H9 (cell line): Measurements from ENCODE around the gene COX5B. TPM values are rescaled to one million over a fixed set of nuclear protein-coding genes. Genes with fewer than 3 reads are reported as not detected.
A peak's percentile ranks its signal among the peaks of the same experiment; 100 is the strongest.

Source experiments
- DNase-seq: peaks from one replicate; pipeline ENCODE4 v3.0.0-alpha.2; 2017
- H2AFZ ChIP-seq: one replicate; pipeline ENCODE4 v1.6.1; 2013; ENCODE audit warnings: mild to moderate bottlenecking, low read length, control low read depth, moderate library complexity
- H2AK5ac ChIP-seq: 2 replicates; pipeline ENCODE4 v1.6.1; 2013; ENCODE audit warnings: low read length, control low read depth, mixed read lengths; ENCODE audit not compliant: insufficient read length
- H2BK120ac ChIP-seq: one replicate; pipeline ENCODE4 v1.6.1; 2013; ENCODE audit warnings: low read depth, mild to moderate bottlenecking, low read length, control low read depth, inconsistent platforms; ENCODE audit not compliant: poor library complexity, severe bottlenecking
- H2BK12ac ChIP-seq: 2 replicates; pipeline ENCODE4 v1.6.1; 2013; ENCODE audit warnings: low read length, control low read depth, mixed read lengths, low read depth; ENCODE audit not compliant: insufficient read length
- H2BK15ac ChIP-seq: 2 replicates; pipeline ENCODE4 v1.6.1; 2013; ENCODE audit warnings: low read depth, low read length, control low read depth
- H2BK20ac ChIP-seq: one replicate; pipeline ENCODE4 v1.6.1; 2013; ENCODE audit warnings: low read depth, mild to moderate bottlenecking, low read length, control low read depth, inconsistent platforms; ENCODE audit not compliant: poor library complexity, severe bottlenecking
- H2BK5ac ChIP-seq: 2 replicates; pipeline ENCODE4 v1.6.1; 2013; ENCODE audit warnings: low read length, control low read depth, mixed read lengths; ENCODE audit not compliant: insufficient read length
- H3K14ac ChIP-seq: 2 replicates; pipeline ENCODE4 v1.6.1; 2013; ENCODE audit warnings: low read length, control low read depth; ENCODE audit not compliant: insufficient read depth
- H3K18ac ChIP-seq: 2 replicates; pipeline ENCODE4 v1.6.1; 2013; ENCODE audit warnings: low read depth, mild to moderate bottlenecking, mixed read lengths, low read length, control low read depth; ENCODE audit not compliant: insufficient read length
- H3K23ac ChIP-seq: 2 replicates; pipeline ENCODE4 v1.6.1; 2013; ENCODE audit warnings: low read length, control low read depth, mixed read lengths, low read depth; ENCODE audit not compliant: insufficient read length
- H3K23me2 ChIP-seq: 2 replicates; pipeline ENCODE4 v1.6.1; 2013; ENCODE audit warnings: low read depth, mild to moderate bottlenecking, mixed read lengths, low read length, control low read depth; ENCODE audit not compliant: insufficient read length, poor library complexity, severe bottlenecking
- H3K27ac ChIP-seq: 2 replicates; pipeline ENCODE4 v1.5.1; 2013; ENCODE audit warnings: low read length, control low read depth, mixed read lengths, low read depth; ENCODE audit not compliant: insufficient read length
- H3K27me3 ChIP-seq: 2 replicates; pipeline ENCODE4 v1.6.1; 2013; ENCODE audit warnings: low read length, control low read depth, inconsistent platforms; ENCODE audit not compliant: insufficient read depth
- H3K4ac ChIP-seq: 2 replicates; pipeline ENCODE4 v1.6.1; 2013; ENCODE audit warnings: low read depth, mild to moderate bottlenecking, control low read depth, inconsistent platforms, low read length, moderate library complexity
- H3K4me1 ChIP-seq: 2 replicates; pipeline ENCODE4 v1.6.1; 2013; ENCODE audit warnings: low read length, control low read depth, inconsistent platforms; ENCODE audit not compliant: insufficient read depth
- H3K4me2 ChIP-seq: 2 replicates; pipeline ENCODE4 v1.6.1; 2013; ENCODE audit warnings: low read length, control low read depth, mixed read lengths; ENCODE audit not compliant: insufficient read length, insufficient read depth
- H3K56ac ChIP-seq: 2 replicates; pipeline ENCODE4 v1.6.1; 2013; ENCODE audit warnings: low read depth, mild to moderate bottlenecking, mixed read lengths, low read length, control low read depth; ENCODE audit not compliant: insufficient read length
- H3K79me1 ChIP-seq: 2 replicates; pipeline ENCODE4 v1.6.1; 2013; ENCODE audit warnings: low read depth, mild to moderate bottlenecking, moderate library complexity, low read length, control low read depth, inconsistent platforms; ENCODE audit not compliant: insufficient read depth, poor library complexity, severe bottlenecking
- H3K79me2 ChIP-seq: 2 replicates; pipeline ENCODE4 v1.6.1; 2013; ENCODE audit warnings: low read length, control low read depth, inconsistent platforms; ENCODE audit not compliant: insufficient read depth
- H3K9ac ChIP-seq: 2 replicates; pipeline ENCODE4 v1.6.1; 2013; ENCODE audit warnings: low read length, control low read depth, mixed read lengths; ENCODE audit not compliant: insufficient read length; ENCODE audit errors: extremely low read depth
- H3K9me3 ChIP-seq: one replicate; pipeline ENCODE4 v1.6.1; 2013; ENCODE audit warnings: low read depth, low read length, inconsistent platforms; ENCODE audit not compliant: control insufficient read depth
- H3T11ph ChIP-seq: one replicate; pipeline ENCODE4 v1.6.1; 2013; ENCODE audit warnings: mild to moderate bottlenecking, low read length, control low read depth, inconsistent platforms
- H4K20me1 ChIP-seq: one replicate; pipeline ENCODE4 v1.6.1; 2013; ENCODE audit not compliant: control insufficient read depth, insufficient read length, insufficient read depth
- H4K5ac ChIP-seq: 2 replicates; pipeline ENCODE4 v1.6.1; 2013; ENCODE audit warnings: low read depth, mild to moderate bottlenecking, mixed read lengths, low read length, control low read depth; ENCODE audit not compliant: insufficient read length
- H4K8ac ChIP-seq: replicated peaks from 2 replicates; pipeline ENCODE4 v1.6.1; 2013; ENCODE audit warnings: low read length, control low read depth, mixed read lengths, low read depth; ENCODE audit not compliant: insufficient read length
- H4K91ac ChIP-seq: 2 replicates; pipeline ENCODE4 v1.6.1; 2013; ENCODE audit warnings: low read depth, mild to moderate bottlenecking, moderate library complexity, mixed read lengths, low read length, control low read depth; ENCODE audit not compliant: insufficient read length
- H3K27ac Mint-ChIP-seq, 3 experiments: 2 replicates in 2 of 3; 3 replicates in 1 of 3; pipeline ENCODE4 v1.8.0; 2020 to 2021; ENCODE audit warnings: mixed read lengths in 3 of 3, mild to moderate bottlenecking in 1 of 3, moderate library complexity in 1 of 3
- H3K27me3 Mint-ChIP-seq: 2 replicates; pipeline ENCODE4 v1.8.0; 2021; ENCODE audit warnings: low read depth, mild to moderate bottlenecking, moderate library complexity, mixed read lengths
- H3K36me3 Mint-ChIP-seq, 3 experiments: 2 replicates in 2 of 3; 3 replicates in 1 of 3; pipeline ENCODE4 v1.8.0; 2020 to 2021; ENCODE audit warnings: low read depth in 3 of 3, mixed read lengths in 3 of 3; ENCODE audit not compliant: insufficient read depth in 1 of 3
- H3K4me1 Mint-ChIP-seq, 2 experiments: 2 replicates each; pipeline ENCODE4 v1.8.0; 2020; ENCODE audit warnings: mixed read lengths in 2 of 2
- H3K4me3 Mint-ChIP-seq, 2 experiments: 2 replicates in 1 of 2; 3 replicates in 1 of 2; pipeline ENCODE4 v1.8.0; 2020 to 2021; ENCODE audit warnings: mild to moderate bottlenecking in 2 of 2, mixed read lengths in 2 of 2, moderate library complexity in 1 of 2
- H3K9me3 Mint-ChIP-seq, 2 experiments: 2 replicates in 1 of 2; 3 replicates in 1 of 2; pipeline ENCODE4 v1.8.0; 2020; ENCODE audit warnings: mild to moderate bottlenecking in 2 of 2, mixed read lengths in 2 of 2, moderate library complexity in 1 of 2
- CTCF ChIP-seq: fragments of 200-600 bp; sonication (generic); conservative IDR thresholded peaks from 3 replicates; pipeline ENCODE4 v1.8.0; 2021; ENCODE audit warnings: antibody characterized with exemption, mild to moderate bottlenecking
- WGBS: extraction: QIAGEN DNeasy Blood & Tissue Kit; methylation state at CpG from one replicate; pipeline ENCODE4 v1.1.7; 2013; ENCODE audit warnings: missing lambda C conversion rate, low lambda C conversion rate, mixed read lengths; ENCODE audit not compliant: insufficient read length; ENCODE audit errors: extremely low coverage; 5-methylcytosine and 5-hydroxymethylcytosine counted together
- total RNA-seq: library from RNA; stranded (reverse); gene quantifications from 2 replicates; pipeline ENCODE4 v1.2.1, GENCODE V29; 2021

COX5B gene
- total RNA-seq, 1 experiment from 2014 or later: 237 TPM

- H3K14ac ChIP-seq: no peak overlapping the region
- H3K4ac ChIP-seq: no peak overlapping the region
- Mint-ChIP-seq H3K4me1 (peaks cover 22 to 26% of the 10 kb centered on the region in 2 experiments), H3K27me3 (peaks cover 4% of the 10 kb centered on the region), H3K36me3 (no peaks in the 10 kb centered on the region), H3K4me3 (no peak overlapping the region), H3K27ac (no peak overlapping the region; a peak in 1 of 7 replicates), H3K9me3 (no peaks in the 10 kb centered on the region; a peak in 2 of 5 replicates)
- H3K56ac ChIP-seq: no peak overlapping the region
- no peak overlapping the region for H3K4me2 ChIP-seq
- H3K27me3 ChIP-seq: no peaks in the 10 kb centered on the region
- no peak overlapping the region for H2BK20ac ChIP-seq
- H3K4me1 ChIP-seq: no peaks in the 10 kb centered on the region
- H3K79me2 ChIP-seq: no peaks in the 10 kb centered on the region
- H2BK5ac ChIP-seq: no peak overlapping the region
- no peak overlapping the region for H2BK120ac ChIP-seq
- no peak overlapping the region for H3K9ac ChIP-seq
- no CpG with 5 or more reads among the region's 5 CpGs for WGBS
- H3K9me3 ChIP-seq: no peaks in the 10 kb centered on the region
- no peaks in the 10 kb centered on the region for H4K20me1 ChIP-seq
- no peaks in the 10 kb centered on the region for H3K23me2 ChIP-seq
- no peak overlapping the region for H2AK5ac ChIP-seq
- no peak overlapping the region for H4K91ac ChIP-seq
- H4K8ac ChIP-seq: no peak overlapping the region
- no peak overlapping the region for H3K27ac ChIP-seq
- TF ChIP-seq CTCF: no peak
- no peak overlapping the region for H3K23ac ChIP-seq
- no peak overlapping the region for H2AFZ ChIP-seq
- H2BK15ac ChIP-seq: no peak overlapping the region
- no peak overlapping the region for H3K18ac ChIP-seq
- no peaks in the 10 kb centered on the region for H3K79me1 ChIP-seq
- H2BK12ac ChIP-seq: no peak overlapping the region
- DNase-seq: peak; percentile 28
- H3T11ph ChIP-seq: no peak overlapping the region
- no peak overlapping the region for H4K5ac ChIP-seq
Measured at GRCh38 chr2:97695744-97696143, 49.9 kb downstream of the COX5B start.
